Measurements from ENCODE around the gene CDKL4.

DNA sequence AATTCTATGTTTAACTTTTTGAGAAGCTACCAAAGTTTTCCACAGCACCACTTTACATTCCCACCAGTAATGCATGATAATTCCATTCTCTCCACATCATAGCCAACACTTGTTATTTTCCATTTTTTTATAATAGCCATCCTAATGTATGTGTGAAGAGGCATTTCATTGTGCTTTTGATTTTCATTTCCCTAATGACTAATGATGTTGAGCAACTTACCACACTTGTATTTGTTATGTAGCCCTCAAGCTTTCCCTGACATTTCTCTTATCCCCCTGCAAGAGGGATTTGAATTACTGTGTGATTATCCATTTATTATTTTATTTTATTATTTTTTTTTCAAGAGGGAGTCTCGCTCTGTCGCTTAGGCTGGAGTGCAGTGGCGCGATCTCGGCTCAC lies 99.4 kb downstream of the CDKL4 start:
- TF ChIP-seq IRF2 (CRISPR knock-in tag; IDR thresholded peaks at IDR 0.05; ENCODE audit: borderline replicate concordance, low read depth): no peak
- TF ChIP-seq, protein P1, sequence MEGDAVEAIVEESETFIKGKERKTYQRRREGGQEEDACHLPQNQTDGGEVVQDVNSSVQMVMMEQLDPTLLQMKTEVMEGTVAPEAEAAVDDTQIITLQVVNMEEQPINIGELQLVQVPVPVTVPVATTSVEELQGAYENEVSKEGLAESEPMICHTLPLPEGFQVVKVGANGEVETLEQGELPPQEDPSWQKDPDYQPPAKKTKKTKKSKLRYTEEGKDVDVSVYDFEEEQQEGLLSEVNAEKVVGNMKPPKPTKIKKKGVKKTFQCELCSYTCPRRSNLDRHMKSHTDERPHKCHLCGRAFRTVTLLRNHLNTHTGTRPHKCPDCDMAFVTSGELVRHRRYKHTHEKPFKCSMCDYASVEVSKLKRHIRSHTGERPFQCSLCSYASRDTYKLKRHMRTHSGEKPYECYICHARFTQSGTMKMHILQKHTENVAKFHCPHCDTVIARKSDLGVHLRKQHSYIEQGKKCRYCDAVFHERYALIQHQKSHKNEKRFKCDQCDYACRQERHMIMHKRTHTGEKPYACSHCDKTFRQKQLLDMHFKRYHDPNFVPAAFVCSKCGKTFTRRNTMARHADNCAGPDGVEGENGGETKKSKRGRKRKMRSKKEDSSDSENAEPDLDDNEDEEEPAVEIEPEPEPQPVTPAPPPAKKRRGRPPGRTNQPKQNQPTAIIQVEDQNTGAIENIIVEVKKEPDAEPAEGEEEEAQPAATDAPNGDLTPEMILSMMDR (IDR thresholded peaks at IDR 0.05): no peak
- no peak for TF ChIP-seq GTF2I (CRISPR knock-in tag; conservative IDR thresholded peaks at IDR 0.05)

All from WTC11 (cell line).